Keratinocyte (primary cell): ENCODE measurements around the gene ADAM12. TPM values are rescaled to one million over a fixed set of nuclear protein-coding genes. Genes with fewer than 3 reads are reported as not detected.

Experiments
- DNase-seq: peaks from one replicate; pipeline ENCODE4 v3.0.0-alpha.2; 2011; ENCODE audit warnings: low read depth, missing footprints, low spot score
- FAIRE-seq: peaks from 2 replicates; lab custom pipeline; 2011; peaks lifted over from hg19 to GRCh38; lab: Jason Lieb, UNC
- H2AFZ ChIP-seq: 2 replicates; pipeline ENCODE4 v1.6.0; 2012; ENCODE audit warnings: low read length, control low read depth, inconsistent platforms; ENCODE audit not compliant: control insufficient read depth
- H3K27ac ChIP-seq: 2 replicates; pipeline ENCODE4 v1.5.1; 2011; ENCODE audit warnings: low read length; ENCODE audit not compliant: control insufficient read depth, insufficient read depth
- H3K27me3 ChIP-seq: 3 replicates; pipeline ENCODE4 v1.6.0; 2011; ENCODE audit warnings: low read length; ENCODE audit not compliant: control insufficient read depth, insufficient read depth; ENCODE audit errors: extremely low read depth
- H3K36me3 ChIP-seq, 2 experiments: 2 replicates in 1 of 2; 3 replicates in 1 of 2; pipeline ENCODE4 v1.5.1; 2011; ENCODE audit warnings: low read length in 2 of 2, mild to moderate bottlenecking in 1 of 2; ENCODE audit not compliant: control insufficient read depth in 2 of 2, insufficient read depth in 2 of 2; ENCODE audit errors: extremely low read depth in 1 of 2
- H3K4me1 ChIP-seq: 3 replicates; pipeline ENCODE4 v1.5.1; 2011; ENCODE audit warnings: low read length; ENCODE audit not compliant: control insufficient read depth, insufficient read depth; ENCODE audit errors: extremely low read depth
- H3K4me2 ChIP-seq: 3 replicates; pipeline ENCODE4 v1.6.0; 2011; ENCODE audit warnings: low read depth, low read length; ENCODE audit not compliant: control insufficient read depth, insufficient read depth; ENCODE audit errors: extremely low read depth
- H3K4me3 ChIP-seq, 3 experiments: fragments of 200-600 bp in 1 of 3; sonication (generic) in 1 of 3; 2 replicates in 2 of 3; 3 replicates in 1 of 3; pipeline ENCODE4 v1.5.1; 2011 to 2016; ENCODE audit warnings: low read length in 3 of 3, mild to moderate bottlenecking in 3 of 3, control low read depth in 2 of 3, inconsistent platforms in 1 of 3, low read depth in 1 of 3, mixed read lengths in 1 of 3, mixed run types in 1 of 3, moderate library complexity in 1 of 3; ENCODE audit not compliant: control insufficient read depth in 2 of 3, insufficient read depth in 2 of 3; ENCODE audit errors: extremely low read depth in 1 of 3
- H3K79me2 ChIP-seq: 2 replicates; pipeline ENCODE4 v1.6.0; 2012; ENCODE audit warnings: low read length; ENCODE audit not compliant: control insufficient read depth, insufficient read depth
- H3K9ac ChIP-seq: 3 replicates; pipeline ENCODE4 v1.6.0; 2011; ENCODE audit warnings: low read length; ENCODE audit not compliant: control insufficient read depth, insufficient read depth; ENCODE audit errors: extremely low read depth
- H3K9me1 ChIP-seq: 3 replicates; pipeline ENCODE4 v1.6.0; 2011; ENCODE audit warnings: low read length; ENCODE audit not compliant: control insufficient read depth, insufficient read depth; ENCODE audit errors: extremely low read depth
- H3K9me3 ChIP-seq: 2 replicates; pipeline ENCODE4 v1.5.1; 2012; ENCODE audit warnings: low read depth, low read length; ENCODE audit not compliant: control insufficient read depth
- H4K20me1 ChIP-seq: 3 replicates; pipeline ENCODE4 v1.6.0; 2011; ENCODE audit warnings: low read length; ENCODE audit not compliant: control insufficient read depth, insufficient read depth; ENCODE audit errors: extremely low read depth
- CTCF ChIP-seq, 3 experiments: IDR thresholded peaks in 1 of 3; conservative IDR thresholded peaks in 1 of 3; optimal IDR thresholded peaks in 1 of 3; 2 replicates in 2 of 3; 3 replicates in 1 of 3; pipeline versions ENCODE3 to v1.5.1; 2011; ENCODE audit warnings: low read length in 3 of 3, mild to moderate bottlenecking in 3 of 3, moderate library complexity in 2 of 3, control low read depth in 1 of 3, inconsistent platforms in 1 of 3; ENCODE audit not compliant: insufficient read depth in 2 of 3; ENCODE audit errors: extremely low read depth in 1 of 3
- EZH2 ChIP-seq: IDR thresholded peaks from one replicate; pipeline ENCODE4 v1.6.1; 2012; ENCODE audit warnings: inconsistent platforms, mild to moderate bottlenecking, low read length, moderate library complexity
- dilution Hi-C: fragments of 300-500 bp; cut with MboI; formaldehyde crosslinking; loops from one replicate; pipeline ENCODE4 v1.7.0; 2020; ENCODE audit warnings: low sequenced_read_pairs; ENCODE audit not compliant: extremely low pct_ligation_motif_present
- polyA plus RNA-seq, 5 experiments: library from polyadenylated mRNA; depleted of rRNA in 3 of 5; stranded (reverse) in 3 of 5; stranded (forward) in 1 of 5; unstranded in 1 of 5; fragments of >200 nt; gene quantifications; 1 replicate in 1 of 5; 2 replicates in 3 of 5; 3 replicates in 1 of 5; pipeline versions ENCODE4 v1.2.1 to v1.2.3, GENCODE V29; 2011 to 2012; ENCODE audit warnings: missing spikeins in 2 of 5, low read depth in 1 of 5, low replicate concordance in 1 of 5

ADAM12 gene
- polyA plus RNA-seq, 1 donor (not counting 4 experiments of a cell fraction or from before 2014, with no cell fraction given), result 0.07 TPM

- dilution Hi-C loops, result no loop called here
- no peak for DNase-seq
- Histone ChIP-seq H3K36me3 (no peaks in the 10 kb centered on the region), H3K79me2 (no peaks in the 10 kb centered on the region), H3K4me2 (no peak overlapping the region), H3K9ac (no peak overlapping the region), H2AFZ (no peak overlapping the region), H3K4me1 (peaks cover 2% of the 10 kb centered on the region), H3K9me3 (no peaks in the 10 kb centered on the region), H4K20me1 (no peaks in the 10 kb centered on the region), H3K27ac (no peak overlapping the region), H3K4me3 (no peak overlapping the region), H3K27me3 (no peaks in the 10 kb centered on the region), H3K9me1 (no peaks in the 10 kb centered on the region)
- TF ChIP-seq CTCF (optimal IDR thresholded peaks at IDR 0.05 in 1 of 3, IDR thresholded peaks at IDR 0.05 in 1 of 3, conservative IDR thresholded peaks at IDR 0.05 in 1 of 3; ENCODE audit: extremely low read depth in 1 of 3, insufficient read depth in 2 of 3, low read length in 3 of 3) (no peak), EZH2 (no peak)
- FAIRE-seq, result no peak
These were observed 49.5 kb upstream of the ADAM12 start for GRCh38 chr10:126437635-126438406.

GRCh38 chr10:126434235-126434634 lies 46.0 kb upstream of the ADAM12 start:
- Histone ChIP-seq H4K20me1 (no peaks in the 10 kb centered on the region), H3K4me2 (no peak overlapping the region), H3K9me3 (no peaks in the 10 kb centered on the region), H3K4me3 (no peak overlapping the region), H2AFZ (no peak overlapping the region), H3K27me3 (peaks cover 7% of the 10 kb centered on the region), H3K27ac (no peak overlapping the region), H3K9me1 (no peaks in the 10 kb centered on the region), H3K4me1 (peaks cover 2% of the 10 kb centered on the region), H3K36me3 (no peaks in the 10 kb centered on the region), H3K79me2 (no peaks in the 10 kb centered on the region), H3K9ac (no peak overlapping the region)
- dilution Hi-C loops, result no loop called here
- no peak for TF ChIP-seq CTCF (optimal IDR thresholded peaks at IDR 0.05 in 1 of 3, IDR thresholded peaks at IDR 0.05 in 1 of 3, conservative IDR thresholded peaks at IDR 0.05 in 1 of 3; ENCODE audit: extremely low read depth in 1 of 3, insufficient read depth in 2 of 3, low read length in 3 of 3)
- no peak for TF ChIP-seq EZH2
- DNase-seq, result no peak
- FAIRE-seq, result no peak
